NCI-H226 (cell line): ENCODE data around the gene ASPM.

Experiments used
- DNase-seq: peaks from one replicate; pipeline ENCODE4 v3.0.0-alpha.2; 2015

The ASPM gene, protein sequence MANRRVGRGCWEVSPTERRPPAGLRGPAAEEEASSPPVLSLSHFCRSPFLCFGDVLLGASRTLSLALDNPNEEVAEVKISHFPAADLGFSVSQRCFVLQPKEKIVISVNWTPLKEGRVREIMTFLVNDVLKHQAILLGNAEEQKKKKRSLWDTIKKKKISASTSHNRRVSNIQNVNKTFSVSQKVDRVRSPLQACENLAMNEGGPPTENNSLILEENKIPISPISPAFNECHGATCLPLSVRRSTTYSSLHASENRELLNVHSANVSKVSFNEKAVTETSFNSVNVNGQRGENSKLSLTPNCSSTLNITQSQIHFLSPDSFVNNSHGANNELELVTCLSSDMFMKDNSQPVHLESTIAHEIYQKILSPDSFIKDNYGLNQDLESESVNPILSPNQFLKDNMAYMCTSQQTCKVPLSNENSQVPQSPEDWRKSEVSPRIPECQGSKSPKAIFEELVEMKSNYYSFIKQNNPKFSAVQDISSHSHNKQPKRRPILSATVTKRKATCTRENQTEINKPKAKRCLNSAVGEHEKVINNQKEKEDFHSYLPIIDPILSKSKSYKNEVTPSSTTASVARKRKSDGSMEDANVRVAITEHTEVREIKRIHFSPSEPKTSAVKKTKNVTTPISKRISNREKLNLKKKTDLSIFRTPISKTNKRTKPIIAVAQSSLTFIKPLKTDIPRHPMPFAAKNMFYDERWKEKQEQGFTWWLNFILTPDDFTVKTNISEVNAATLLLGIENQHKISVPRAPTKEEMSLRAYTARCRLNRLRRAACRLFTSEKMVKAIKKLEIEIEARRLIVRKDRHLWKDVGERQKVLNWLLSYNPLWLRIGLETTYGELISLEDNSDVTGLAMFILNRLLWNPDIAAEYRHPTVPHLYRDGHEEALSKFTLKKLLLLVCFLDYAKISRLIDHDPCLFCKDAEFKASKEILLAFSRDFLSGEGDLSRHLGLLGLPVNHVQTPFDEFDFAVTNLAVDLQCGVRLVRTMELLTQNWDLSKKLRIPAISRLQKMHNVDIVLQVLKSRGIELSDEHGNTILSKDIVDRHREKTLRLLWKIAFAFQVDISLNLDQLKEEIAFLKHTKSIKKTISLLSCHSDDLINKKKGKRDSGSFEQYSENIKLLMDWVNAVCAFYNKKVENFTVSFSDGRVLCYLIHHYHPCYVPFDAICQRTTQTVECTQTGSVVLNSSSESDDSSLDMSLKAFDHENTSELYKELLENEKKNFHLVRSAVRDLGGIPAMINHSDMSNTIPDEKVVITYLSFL (N-terminal part only)

DNA sequence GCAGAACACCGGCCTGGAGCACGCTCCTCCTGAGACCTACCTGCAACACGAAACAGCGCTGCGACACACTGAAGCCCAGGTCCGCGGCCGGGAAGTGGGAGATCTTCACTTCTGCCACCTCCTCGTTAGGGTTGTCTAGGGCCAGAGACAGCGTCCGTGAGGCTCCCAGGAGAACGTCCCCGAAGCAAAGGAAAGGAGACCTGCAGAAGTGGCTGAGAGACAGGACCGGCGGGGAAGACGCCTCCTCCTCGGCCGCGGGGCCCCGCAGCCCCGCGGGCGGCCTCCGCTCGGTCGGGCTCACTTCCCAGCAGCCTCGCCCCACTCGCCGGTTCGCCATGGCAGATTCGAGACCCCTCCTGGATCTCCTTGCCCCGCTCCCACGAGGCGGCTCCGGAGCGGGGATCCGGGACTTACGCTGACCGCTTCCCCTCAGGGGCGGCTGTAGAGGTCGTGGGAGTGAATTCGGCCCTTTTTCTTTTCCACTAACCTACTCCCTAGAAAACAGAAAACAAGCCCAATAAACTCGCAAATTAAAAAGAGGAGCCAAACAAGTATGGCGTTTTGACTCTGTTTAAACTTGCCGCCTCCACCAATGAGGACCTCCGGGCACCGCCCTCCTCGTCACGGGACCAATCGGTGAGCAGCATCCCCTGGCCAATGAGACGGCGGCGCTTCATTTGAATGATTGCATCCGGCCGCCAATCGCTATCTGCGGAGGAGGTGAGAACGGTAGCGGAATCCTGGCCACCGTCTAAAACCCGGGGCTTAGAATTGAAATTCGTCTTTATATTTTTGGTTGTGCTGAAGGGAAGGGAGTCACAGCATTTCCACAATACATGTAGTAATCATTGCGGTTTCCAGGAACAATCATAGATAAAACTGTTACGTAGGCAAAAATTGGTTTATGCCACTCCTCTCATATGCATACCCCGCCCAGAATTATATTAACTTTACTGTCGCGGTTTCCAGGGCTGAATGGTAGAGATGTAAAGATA lies at the start of gene ASPM:
ASPM (minus strand) TSS at position 569 of the 995 bp plus-strand sequence; CDS start at position 337, 232 bp downstream.
- peak; percentile 91 for DNase-seq

DNA sequence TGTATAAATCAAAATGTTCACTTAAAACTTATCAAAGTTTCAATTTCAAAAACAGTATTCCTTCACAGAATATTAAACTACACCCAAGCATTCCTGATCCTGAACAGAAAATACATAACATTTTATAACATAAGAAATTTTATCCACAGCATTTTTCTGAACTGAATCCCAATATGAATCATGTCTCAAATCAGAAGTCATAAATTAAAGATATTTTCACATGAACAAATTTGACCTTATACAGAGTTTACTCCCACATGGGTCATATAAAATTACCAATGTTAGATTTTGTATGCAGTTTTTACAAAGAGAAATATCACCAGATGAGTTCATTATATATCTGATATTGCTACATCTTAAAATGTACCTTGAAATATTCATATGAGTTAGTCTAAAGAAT lies 48.6 kb upstream of the ASPM start:
- DNase-seq = peak; percentile 15

DNA sequence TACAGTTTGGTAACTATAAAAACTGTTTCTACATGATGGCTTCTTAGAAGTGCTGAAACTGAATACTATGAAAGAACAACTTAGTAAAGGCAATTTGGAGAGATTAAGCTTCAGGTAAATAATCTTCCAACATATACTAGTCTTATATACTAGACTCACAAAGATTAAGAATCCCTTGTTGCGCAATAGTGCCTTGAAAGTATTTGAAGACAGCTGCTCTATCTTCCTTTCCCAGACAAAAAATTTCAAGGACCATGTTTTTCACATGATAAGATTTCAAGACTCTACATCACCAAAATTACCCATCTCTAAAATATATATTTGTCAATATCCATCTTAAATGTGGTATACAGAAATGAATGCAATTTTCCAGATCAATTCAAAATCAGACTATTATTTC lies 37.7 kb upstream of the ASPM start:
- peak; percentile 18 for DNase-seq

DNA sequence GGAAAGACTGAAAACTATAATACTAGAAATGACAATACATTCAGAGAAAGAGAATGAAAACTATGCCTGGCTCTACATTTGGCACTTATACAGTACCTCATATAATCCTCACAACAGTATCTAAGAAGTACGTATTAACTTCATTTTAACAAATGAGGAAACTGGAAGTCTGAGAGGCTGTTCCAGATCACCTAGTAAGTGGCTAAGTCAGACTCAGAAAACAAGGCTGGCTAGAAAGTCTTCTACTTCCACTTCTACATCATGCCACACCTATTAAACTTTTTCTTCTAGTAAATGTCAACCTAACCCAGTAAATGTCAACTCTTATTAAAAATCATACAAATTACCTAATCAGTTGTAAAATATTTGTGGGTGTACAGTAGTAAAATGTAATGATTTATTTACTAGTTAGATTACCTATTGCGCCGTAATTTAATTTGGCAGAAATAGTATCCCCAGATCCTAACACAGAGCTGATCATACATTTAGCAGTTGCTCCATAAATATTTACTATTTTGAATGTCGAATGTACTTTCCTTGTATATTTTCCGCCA lies 36.8 kb upstream of the ASPM start:
- no peak for DNase-seq

DNA sequence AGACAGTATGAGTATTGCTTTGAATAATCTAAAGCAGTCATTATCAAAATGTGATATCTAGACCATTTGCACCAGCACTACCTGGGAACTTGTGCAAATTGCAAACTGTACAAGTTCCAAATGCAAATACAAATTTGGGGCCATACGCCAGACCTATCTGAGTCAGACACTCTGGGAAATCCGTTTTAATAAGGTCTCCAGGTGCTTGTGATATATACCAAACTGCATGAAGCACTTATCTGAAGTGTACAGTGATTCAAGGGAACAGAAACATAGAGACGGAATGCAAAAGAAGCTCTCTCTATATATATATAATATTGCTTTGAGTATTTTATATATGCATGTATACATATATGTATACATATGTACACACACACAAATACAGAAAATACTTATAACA lies 36.2 kb upstream of the ASPM start:
- no peak for DNase-seq

DNA sequence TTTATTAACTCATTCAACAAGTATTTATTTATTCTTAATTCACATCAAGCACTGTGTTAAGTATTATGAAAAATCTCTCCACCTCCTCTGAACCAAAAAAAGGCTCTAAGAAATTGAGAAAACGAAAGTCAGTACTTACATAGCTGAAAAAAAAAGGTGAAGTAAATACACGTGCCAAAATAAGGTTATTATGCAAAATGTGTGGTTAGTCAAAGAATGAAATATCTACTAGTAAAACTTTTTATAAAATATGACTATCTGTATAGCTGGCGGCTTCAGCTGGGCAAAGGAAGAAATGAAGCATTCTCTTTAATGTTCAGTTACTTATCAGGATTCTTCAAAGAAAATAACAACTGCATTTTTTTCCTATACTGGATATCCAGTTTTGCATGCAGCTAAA lies 35.5 kb upstream of the ASPM start:
- no peak for DNase-seq

DNA sequence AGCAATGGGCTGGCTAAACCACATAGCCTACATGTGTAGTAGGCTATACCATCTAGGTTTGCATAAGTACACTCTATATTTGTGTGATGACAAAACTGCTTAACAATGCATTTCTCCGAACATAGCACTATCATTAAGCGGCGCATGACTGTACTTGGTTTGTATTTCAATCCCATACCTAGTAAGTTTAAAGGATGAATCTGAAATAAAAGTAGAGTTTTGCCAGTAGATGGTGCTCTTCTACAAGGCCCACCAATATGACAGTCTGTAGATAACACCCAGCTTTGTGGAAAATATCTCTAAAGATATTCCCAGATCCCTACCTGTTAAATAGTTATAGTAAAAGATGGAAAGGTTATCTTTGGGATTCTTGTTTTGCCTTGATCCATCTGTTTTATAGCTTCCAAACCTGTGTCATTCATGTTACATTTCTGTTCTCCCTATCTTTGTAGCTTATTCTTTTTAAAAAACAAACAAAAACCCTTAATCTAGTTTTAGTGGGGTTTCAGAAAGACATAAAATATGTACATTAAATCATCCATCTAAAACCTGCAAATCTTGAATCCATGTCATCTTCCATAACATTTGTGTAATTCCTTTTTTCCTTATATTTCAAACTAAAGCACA lies 33.9 kb upstream of the ASPM start:
- DNase-seq = peak; percentile 72

DNA sequence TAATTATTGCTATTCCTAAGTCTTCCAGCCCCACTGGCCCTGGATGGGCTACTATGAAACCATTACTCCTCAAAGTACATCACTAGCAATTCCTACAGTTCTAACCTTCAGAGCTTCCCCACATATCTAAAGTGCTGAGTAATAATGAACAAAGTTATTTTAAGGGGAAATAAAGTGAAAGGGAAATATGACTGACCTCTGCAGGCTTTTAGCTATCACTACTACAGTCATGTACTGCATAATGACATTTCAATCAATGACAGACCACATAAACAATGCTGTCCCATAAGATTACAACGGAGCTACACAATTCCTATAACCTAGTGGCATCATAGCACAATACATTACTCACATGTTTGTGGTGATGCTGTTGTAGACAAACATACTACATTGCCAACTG lies 32.5 kb upstream of the ASPM start:
- peak; percentile 50 for DNase-seq

DNA sequence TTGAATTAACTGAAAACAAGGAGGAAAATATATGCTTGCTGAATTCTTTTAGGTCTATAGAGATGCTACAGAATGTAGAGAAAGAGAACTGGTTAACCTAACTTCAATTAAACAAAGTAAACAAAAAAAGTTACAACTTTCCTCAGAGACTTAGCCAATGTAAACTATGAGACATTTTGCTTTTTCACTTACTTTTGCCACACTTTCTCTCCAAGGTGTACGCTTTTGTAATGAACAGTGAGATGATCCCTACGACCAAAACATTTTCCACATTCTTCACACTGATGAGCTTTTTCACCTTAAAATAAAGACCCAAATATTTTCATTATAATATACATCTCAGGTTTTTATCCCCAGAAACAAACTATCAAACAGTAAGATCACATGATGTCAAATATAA lies 28.3 kb upstream of the ASPM start:
- DNase-seq = no peak

DNA sequence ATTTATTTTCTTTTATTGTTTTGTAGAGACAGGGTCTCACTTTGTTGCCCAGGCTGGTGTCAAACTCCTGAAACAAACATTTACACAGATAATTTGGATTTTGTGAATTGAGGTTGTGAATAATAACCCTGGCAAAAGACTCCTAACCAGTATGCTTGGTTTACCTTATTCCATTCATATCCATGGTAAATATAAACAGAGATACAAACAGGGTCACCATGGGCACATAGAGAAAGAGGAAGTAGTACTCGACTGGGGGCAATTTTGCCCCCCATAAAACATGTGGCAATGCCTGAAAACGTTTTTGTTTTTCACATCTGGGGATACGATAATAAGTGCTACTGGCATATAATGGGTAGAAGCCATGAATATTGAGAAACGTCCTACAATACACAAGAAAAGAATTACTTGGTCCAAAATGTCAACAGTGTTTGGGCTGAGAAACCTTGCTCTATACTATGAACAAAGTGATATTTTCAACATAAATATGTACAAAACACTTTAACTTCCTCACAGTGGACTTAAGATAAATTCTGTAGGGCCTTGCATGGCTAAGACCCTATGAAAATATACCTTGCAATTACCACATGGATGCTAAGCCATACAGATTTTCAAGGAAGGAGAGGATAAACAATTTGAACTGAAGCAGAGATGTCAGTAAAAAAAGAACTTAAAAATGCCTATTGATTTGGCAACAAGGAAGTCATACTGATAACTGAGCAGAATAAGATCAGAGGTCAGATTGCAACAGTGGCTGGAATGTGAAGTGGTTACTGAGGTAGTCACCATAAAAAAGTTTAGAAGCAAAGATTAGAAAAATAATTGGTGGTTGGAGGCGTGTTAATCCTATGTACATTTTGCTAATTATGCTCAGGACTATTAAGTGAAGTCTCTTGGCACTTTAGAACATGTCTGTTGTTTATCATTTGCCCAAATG lies 27.4 kb upstream of the ASPM start:
- peak; percentile 56 for DNase-seq

DNA sequence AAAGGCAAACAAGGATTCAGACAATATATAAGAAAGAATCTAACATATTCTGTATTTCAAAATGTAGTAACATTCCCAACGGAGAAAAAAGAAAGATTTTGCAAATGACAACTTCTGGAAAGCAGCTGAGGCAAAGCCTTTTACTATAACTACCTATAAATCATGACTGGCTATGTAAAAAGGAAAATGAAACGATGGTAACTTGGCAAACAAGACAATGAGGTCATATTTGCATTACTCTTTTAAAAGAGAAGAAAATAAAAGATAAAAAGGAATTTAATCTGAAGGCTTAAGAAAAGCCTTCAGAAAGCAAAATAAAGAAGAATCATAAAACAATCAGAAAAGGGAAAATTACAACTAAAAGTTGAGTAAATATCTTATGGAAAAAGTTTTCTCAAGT lies 25.1 kb upstream of the ASPM start:
- DNase-seq = no peak

DNA sequence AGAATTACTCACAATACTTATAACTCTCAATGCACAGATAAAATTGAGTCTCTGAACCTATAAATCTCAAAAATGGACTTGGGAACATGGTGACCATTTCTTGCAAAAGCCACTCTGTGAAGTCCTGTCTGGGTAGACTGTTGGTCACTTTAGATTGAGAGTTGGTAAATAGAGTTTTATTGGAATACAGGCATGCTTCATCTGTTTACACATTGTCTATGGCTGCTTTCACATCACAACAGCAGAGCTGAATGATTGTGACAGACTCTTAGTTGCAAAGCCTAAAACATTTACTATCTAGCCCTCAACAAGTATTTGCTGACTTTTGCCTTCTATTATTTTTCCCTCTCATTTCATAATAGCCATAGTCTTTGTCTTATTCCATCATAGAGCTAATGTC lies 24.1 kb upstream of the ASPM start:
- no peak for DNase-seq

DNA sequence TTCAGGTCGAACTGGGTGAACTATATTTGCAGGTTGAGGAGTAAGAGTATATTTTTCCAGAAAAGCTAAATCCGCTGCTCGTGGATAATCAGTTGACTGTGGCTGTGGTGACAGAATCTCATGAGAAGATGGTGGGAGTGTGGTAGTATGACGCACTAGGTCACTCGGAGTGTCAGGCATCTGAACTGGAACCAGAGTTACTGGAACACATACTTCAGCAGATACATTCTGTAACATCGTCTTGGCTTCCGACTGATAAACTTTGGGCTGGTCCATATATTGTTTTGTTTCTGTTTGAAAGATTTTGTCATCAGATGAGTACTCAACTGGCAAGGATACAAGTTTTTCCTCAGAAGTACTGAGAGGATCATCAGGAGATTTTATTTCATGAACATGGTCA lies 13.0 kb upstream of the ASPM start:
- DNase-seq = no peak

DNA sequence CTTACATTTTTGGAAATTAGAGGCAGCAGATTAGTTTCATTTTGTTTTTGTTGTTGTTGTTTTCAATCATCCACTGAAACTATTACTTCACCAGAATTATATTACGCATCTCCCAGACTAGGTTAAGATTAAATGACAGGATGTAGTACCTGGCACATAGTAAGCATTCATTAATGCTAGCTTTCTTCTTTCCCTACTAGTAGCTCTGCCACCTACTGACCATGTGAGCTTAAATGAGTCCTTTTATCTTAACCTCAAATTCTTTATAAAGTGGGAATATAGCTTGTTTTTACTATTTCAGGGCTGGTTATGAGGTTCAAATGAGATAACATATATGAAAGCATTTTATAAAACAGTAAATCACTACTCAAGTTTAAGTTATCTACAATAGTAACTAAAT lies 10.2 kb upstream of the ASPM start:
- no peak for DNase-seq

DNA sequence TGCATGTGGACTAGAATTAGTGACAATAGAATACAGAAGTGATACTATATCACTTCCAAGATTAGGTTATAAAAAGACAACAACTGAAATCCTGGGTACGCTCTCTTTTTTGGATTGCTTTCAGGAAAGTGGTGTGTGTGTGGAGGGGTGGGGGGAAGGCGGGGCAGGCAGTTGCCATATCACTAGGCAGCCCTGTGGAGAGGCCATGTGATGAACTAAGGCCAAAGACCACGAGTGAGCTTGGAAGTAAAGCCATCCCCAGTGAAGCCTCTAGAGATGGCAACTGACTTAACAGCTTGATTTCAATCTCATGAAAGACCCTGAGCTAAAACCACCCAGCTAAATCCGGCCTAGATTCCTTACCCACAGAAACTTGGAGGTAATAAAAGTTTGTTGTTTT lies 6.2 kb upstream of the ASPM start:
- DNase-seq = no peak

DNA sequence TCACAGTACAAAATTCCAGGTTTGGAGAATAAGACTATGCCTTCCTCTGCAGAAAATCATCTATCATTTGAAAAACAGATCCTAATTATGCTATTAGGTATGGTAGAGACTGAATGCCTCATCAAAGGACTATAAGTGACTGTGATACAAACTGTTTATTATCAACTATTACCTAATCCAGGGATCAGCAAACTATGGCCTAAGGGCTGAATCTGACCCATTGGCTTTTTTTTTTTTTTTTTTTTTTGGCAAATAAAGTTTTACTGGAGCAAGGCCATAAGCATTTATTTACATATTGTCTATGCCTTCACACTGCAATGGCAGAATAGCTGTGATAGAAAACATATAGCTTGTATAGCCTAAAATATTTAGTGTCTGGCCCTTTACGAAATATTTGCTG lies 4.7 kb upstream of the ASPM start:
- DNase-seq = no peak

DNA sequence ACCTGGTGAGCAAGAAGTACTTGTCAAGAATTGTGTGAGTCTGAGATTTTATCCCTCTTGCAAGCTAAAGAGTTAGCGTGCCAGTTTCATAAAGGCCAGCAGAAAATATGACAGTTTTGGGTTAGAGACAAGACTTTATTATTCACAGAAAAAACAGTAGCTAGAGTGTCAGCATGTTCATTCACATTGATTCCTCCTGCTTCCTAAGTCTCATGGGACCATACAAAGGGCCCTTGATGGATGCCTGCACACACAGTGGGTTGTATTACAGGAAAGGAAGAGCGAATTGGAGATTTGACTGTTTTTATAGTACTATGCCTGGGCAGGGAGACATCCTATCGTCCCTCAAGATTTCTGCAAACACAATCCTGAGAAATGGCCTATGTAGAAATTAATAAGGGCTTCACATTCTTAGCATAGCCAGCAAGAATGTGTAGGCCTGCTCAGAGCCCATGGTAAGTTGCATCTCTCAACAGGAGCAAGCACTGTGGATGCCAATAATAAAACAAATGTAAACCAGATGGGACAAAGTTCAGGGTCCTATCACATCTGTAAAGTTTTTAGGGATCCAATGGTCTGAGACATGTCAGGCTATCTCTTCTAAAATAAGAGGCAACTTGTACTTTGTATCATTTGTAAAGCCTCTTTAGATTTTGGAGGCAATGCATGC lies 4.0 kb upstream of the ASPM start:
- DNase-seq = no peak

DNA sequence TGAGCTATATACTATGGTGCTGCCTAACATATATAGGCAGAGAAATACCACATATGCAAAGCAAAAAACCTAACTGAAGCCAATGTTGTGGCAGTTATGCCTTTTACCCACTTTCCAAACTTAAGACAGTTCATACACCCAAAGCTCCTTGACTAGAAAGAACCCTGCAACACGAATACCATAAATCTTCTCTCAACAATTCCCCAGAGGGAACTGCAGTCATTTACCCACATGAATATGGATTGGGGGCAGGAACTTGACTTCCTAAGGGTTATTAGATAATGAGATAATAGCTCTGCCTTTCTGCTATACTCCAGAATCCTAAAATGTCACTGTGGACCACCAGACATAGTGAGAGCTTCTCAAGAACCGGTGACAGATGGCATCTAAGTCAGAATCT lies 2.9 kb upstream of the ASPM start:
- DNase-seq = no peak

DNA sequence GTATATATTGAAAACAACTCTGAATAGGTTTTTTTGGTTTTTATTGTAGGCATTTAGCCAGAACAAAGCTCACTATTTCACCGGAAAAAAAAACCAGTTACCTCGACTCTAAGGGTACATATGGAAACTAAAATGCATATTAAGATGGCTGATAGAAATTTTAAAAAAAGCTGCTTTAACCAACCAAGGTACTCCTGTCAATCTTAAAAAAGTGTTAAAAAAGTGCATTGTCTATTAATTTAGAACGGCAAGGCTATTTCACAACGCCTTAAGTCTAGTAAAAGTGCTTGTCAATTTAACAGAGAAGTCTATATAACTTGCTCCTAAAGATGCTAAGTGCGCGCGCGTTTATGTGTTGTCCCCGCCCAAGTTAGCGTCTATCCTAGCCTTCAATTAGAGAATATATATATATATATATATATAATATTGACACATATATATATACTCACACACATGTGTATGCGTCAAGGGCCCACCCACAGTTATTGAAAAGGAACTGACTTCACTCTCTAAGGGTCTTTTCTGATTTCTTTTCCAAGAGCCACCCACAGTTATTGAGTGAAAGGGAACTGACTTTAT lies 934 bp downstream of the ASPM start:
- DNase-seq = no peak
